Liver (tissue), 9 donors: Measurements from ENCODE around the gene WNT5A. TPM values are rescaled to one million over a fixed set of nuclear protein-coding genes. Genes with fewer than 3 reads are reported as not detected.

Experiments
- DNase-seq: peaks from one replicate; pipeline ENCODE4 v3.0.0-alpha.2; 2017; ENCODE audit warnings: low spot score
- H3K27ac ChIP-seq, 2 donors: one replicate each; pipeline ENCODE4 v1.7.0; 2013; ENCODE audit warnings: inconsistent platforms in 2 of 2, low read length in 2 of 2, control low read depth in 1 of 2, low read depth in 1 of 2, mild to moderate bottlenecking in 1 of 2
- H3K27me3 ChIP-seq, 4 donors: one replicate each; pipeline versions ENCODE4 v1.6.1 to v1.7.0; 2013; ENCODE audit warnings: low read length in 3 of 4, inconsistent platforms in 1 of 4, mild to moderate bottlenecking in 1 of 4, moderate library complexity in 1 of 4; ENCODE audit not compliant: control insufficient read depth in 4 of 4, insufficient read depth in 4 of 4
- H3K36me3 ChIP-seq, 4 donors: one replicate each; pipeline versions ENCODE4 v1.6.1 to v1.7.0; 2013; ENCODE audit warnings: low read length in 3 of 4, mild to moderate bottlenecking in 3 of 4, low read depth in 1 of 4, moderate library complexity in 1 of 4; ENCODE audit not compliant: control insufficient read depth in 4 of 4, insufficient read depth in 3 of 4
- H3K4me1 ChIP-seq, 4 donors: one replicate each; pipeline versions ENCODE4 v1.6.1 to v1.7.0; 2013; ENCODE audit warnings: low read length in 3 of 4, mild to moderate bottlenecking in 3 of 4, moderate library complexity in 1 of 4; ENCODE audit not compliant: control insufficient read depth in 4 of 4, insufficient read depth in 4 of 4
- H3K4me3 ChIP-seq, 3 donors: one replicate each; pipeline versions ENCODE4 v1.6.1 to v1.7.0; 2013; ENCODE audit warnings: low read length in 3 of 3, control low read depth in 1 of 3, low read depth in 1 of 3, mild to moderate bottlenecking in 1 of 3
- H3K9ac ChIP-seq, 2 donors: one replicate each; pipeline ENCODE4 v1.7.0; 2013; ENCODE audit warnings: low read length in 2 of 2, mild to moderate bottlenecking in 2 of 2, moderate library complexity in 2 of 2, control low read depth in 1 of 2, low read depth in 1 of 2
- H3K9me3 ChIP-seq, 4 donors: one replicate each; pipeline versions ENCODE4 v1.6.1 to v1.7.0; 2013; ENCODE audit warnings: low read length in 3 of 4; ENCODE audit not compliant: control insufficient read depth in 4 of 4
- ATF3 ChIP-seq: IDR thresholded peaks from 2 replicates; pipeline ENCODE4 v1.6.1; 2016; ENCODE audit warnings: antibody characterized with exemption
- CTCF ChIP-seq: fragments of 150-350 bp; IDR thresholded peaks from 2 replicates; pipeline ENCODE4 v1.5.1; 2017; ENCODE audit warnings: improper control_type of control experiment, low read depth, low read length; ENCODE audit not compliant: missing input control
- EGR1 ChIP-seq, 2 donors: IDR thresholded peaks; 2 replicates each; pipeline ENCODE4 v1.6.1; 2016 to 2018; ENCODE audit warnings: antibody characterized with exemption in 2 of 2, low read depth in 2 of 2
- FOXA1 ChIP-seq: IDR thresholded peaks from 2 replicates; pipeline ENCODE4 v1.6.1; 2016; ENCODE audit warnings: antibody characterized with exemption
- FOXA2 ChIP-seq: IDR thresholded peaks from 2 replicates; pipeline ENCODE4 v1.6.1; 2016; ENCODE audit warnings: antibody characterized with exemption
- GABPA ChIP-seq, 2 donors: IDR thresholded peaks in 1 of 2; conservative IDR thresholded peaks in 1 of 2; 2 replicates each; pipeline ENCODE4 v1.6.1; 2016; ENCODE audit warnings: antibody characterized with exemption in 2 of 2, mild to moderate bottlenecking in 1 of 2, moderate library complexity in 1 of 2
- HNF4A ChIP-seq, 2 donors: conservative IDR thresholded peaks; 2 replicates each; pipeline ENCODE4 v1.6.1; 2016; ENCODE audit warnings: antibody characterized with exemption in 2 of 2, mild to moderate bottlenecking in 2 of 2
- HNF4G ChIP-seq: IDR thresholded peaks from 2 replicates; pipeline ENCODE4 v1.6.1; 2016; ENCODE audit warnings: antibody characterized with exemption
- JUND ChIP-seq, 2 donors: IDR thresholded peaks; 2 replicates each; pipeline ENCODE4 v1.6.1; 2016; ENCODE audit warnings: antibody characterized with exemption in 2 of 2
- MAX ChIP-seq: IDR thresholded peaks from 2 replicates; pipeline ENCODE4 v1.6.1; 2016; ENCODE audit warnings: antibody characterized with exemption
- NR2F2 ChIP-seq: IDR thresholded peaks from 2 replicates; pipeline ENCODE4 v1.6.1; 2016; ENCODE audit warnings: antibody characterized with exemption
- RXRA ChIP-seq, 2 donors: IDR thresholded peaks; 2 replicates each; pipeline ENCODE4 v1.6.1; 2017 to 2018; ENCODE audit warnings: antibody characterized with exemption in 2 of 2, mild to moderate bottlenecking in 1 of 2
- SP1 ChIP-seq: IDR thresholded peaks from 2 replicates; pipeline ENCODE4 v1.6.1; 2018; ENCODE audit warnings: antibody characterized with exemption, mild to moderate bottlenecking
- TAF1 ChIP-seq: conservative IDR thresholded peaks from 2 replicates; pipeline ENCODE4 v1.6.1; 2016; ENCODE audit warnings: antibody characterized with exemption, mild to moderate bottlenecking
- YY1 ChIP-seq: IDR thresholded peaks from 2 replicates; pipeline ENCODE4 v1.6.1; 2016; ENCODE audit warnings: antibody characterized with exemption, mild to moderate bottlenecking
- ZBTB33 ChIP-seq: IDR thresholded peaks from 2 replicates; pipeline ENCODE4 v1.6.1; 2016; ENCODE audit warnings: antibody characterized with exemption
- WGBS: extraction: QIAGEN DNeasy Blood & Tissue Kit; methylation state at CpG from one replicate; pipeline ENCODE4 v1.1.7; 2013; 5-methylcytosine and 5-hydroxymethylcytosine counted together
- polyA plus RNA-seq, 2 donors: library from polyadenylated mRNA; stranded (reverse) in 1 of 2; unstranded in 1 of 2; fragments of 200-250 nt in 1 of 2; fragments of >200 nt in 1 of 2; fragmentation: Nextera tagmentation in 1 of 2; extraction: Ambion mirVana in 1 of 2; gene quantifications; one replicate each; pipeline versions ENCODE4 v1.2.1 to v1.2.3, GENCODE V29; 2013 to 2015
- total RNA-seq, 2 donors: library from RNA; depleted of rRNA; stranded (reverse); fragments of >200 nt; gene quantifications; one replicate each; pipeline ENCODE4 v1.2.3, GENCODE V29; 2014
- donor health status: healthy.
- donor health status: healthy.
- donor health status: healthy.
- donor health status: healthy.
- donor health status: healthy.

Gene WNT5A
- total and polyA plus RNA-seq, 4 donors: 0.18 to 1.3 (median 0.66) TPM

- Histone ChIP-seq H3K4me1 (peaks cover 0 to 19% (median 9%) of the 10 kb centered on the region in 4 donors), H3K27me3 (no peaks in the 10 kb centered on the region), H3K9me3 (no peaks in the 10 kb centered on the region), H3K27ac (no peak overlapping the region), H3K36me3 (peaks cover 0 to 9% (median 3%) of the 10 kb centered on the region in 4 donors), H3K4me3 (no peak overlapping the region), H3K9ac (no peak overlapping the region)
- DNase-seq: no peak
- TF ChIP-seq HNF4A (conservative IDR thresholded peaks at IDR 0.05): no peak
- TF ChIP-seq NR2F2: no peak
- TF ChIP-seq RXRA (IDR thresholded peaks at IDR 0.05): no peak
- no peak for TF ChIP-seq SP1
- TF ChIP-seq FOXA1: no peak
- no peak for TF ChIP-seq YY1
- TF ChIP-seq MAX: no peak
- TF ChIP-seq JUND (IDR thresholded peaks at IDR 0.05): no peak
- TF ChIP-seq CTCF: no peak
- no peak for TF ChIP-seq ZBTB33
- TF ChIP-seq ATF3: no peak
- TF ChIP-seq EGR1 (IDR thresholded peaks at IDR 0.05; ENCODE audit: low read depth in 2 of 2): no peak
- TF ChIP-seq GABPA (IDR thresholded peaks at IDR 0.05 in 1 of 2, conservative IDR thresholded peaks at IDR 0.05 in 1 of 2): no peak
- WGBS: 55% methylated on average over 42 of the region's 42 CpGs
Observed at GRCh38 chr3:55480911-55481743, 6.0 kb downstream of the WNT5A start.

GRCh38 chr3:55477306-55478303 is 9.5 kb downstream of the WNT5A start:
- no peak overlapping the region for H3K27ac ChIP-seq
- H3K4me3 ChIP-seq: no peak overlapping the region
- no peaks in the 10 kb centered on the region for H3K4me1 ChIP-seq
- 82% methylated on average over 9 of the region's 9 CpGs for WGBS
- no peak overlapping the region for H3K9ac ChIP-seq
- H3K9me3 ChIP-seq: no peaks in the 10 kb centered on the region
- no peak for TF ChIP-seq NR2F2
- TF ChIP-seq YY1: no peak
- TF ChIP-seq ATF3: no peak
- TF ChIP-seq SP1: no peak
- no peak for TF ChIP-seq FOXA2
- TF ChIP-seq HNF4A (conservative IDR thresholded peaks at IDR 0.05): no peak
- no peak for TF ChIP-seq HNF4G
- TF ChIP-seq MAX: no peak
- TF ChIP-seq RXRA (IDR thresholded peaks at IDR 0.05): no peak
- TF ChIP-seq CTCF: no peak
- no peak for TF ChIP-seq ZBTB33
- TF ChIP-seq EGR1 (IDR thresholded peaks at IDR 0.05; ENCODE audit: low read depth in 2 of 2): no peak
- no peak for TF ChIP-seq TAF1
- H3K36me3 ChIP-seq: peaks cover 0 to 12% (median 3%) of the 10 kb centered on the region in 4 donors
- no peaks in the 10 kb centered on the region for H3K27me3 ChIP-seq
- DNase-seq: no peak
